OCI-LY7 (cell line): ENCODE measurements around the gene AKR1B15. TPM values are rescaled to one million over a fixed set of nuclear protein-coding genes. Genes with fewer than 3 reads are reported as not detected.

Experiments used
- BruUV-seq: library from RNA; stranded (reverse); fragments of 400-500 nt; replicated peaks from 2 replicates; lab custom pipeline; 2021; lab: Mats Ljungman, UMichigan
- CTCF ChIA-PET: fragments of 300-600 bp; sonication (Branson Sonifier 250); formaldehyde crosslinking; loops from one replicate; lab custom pipeline; 2022; ENCODE audit warnings: antibody characterized with exemption; ENCODE audit not compliant: unreplicated experiment; lab: Charles Lee
- POLR2A ChIA-PET: fragments of 300-600 bp; sonication (Branson Sonifier 250); formaldehyde crosslinking; loops from one replicate; lab custom pipeline; 2022; ENCODE audit warnings: antibody characterized with exemption; lab: Charles Lee
- DNase-seq: peaks from one replicate; pipeline ENCODE4 v3.0.0-alpha.2; 2015; ENCODE audit warnings: low spot score
- H2AFZ ChIP-seq: fragments of 200-600 bp; sonication (generic), shearing (Covaris generic); 2 replicates; pipeline ENCODE4 v1.6.1; 2014; ENCODE audit warnings: mild to moderate bottlenecking, antibody characterized with exemption, low read length, moderate library complexity
- H3K27ac ChIP-seq: fragments of 200-600 bp; sonication (generic); 2 replicates; pipeline ENCODE4 v1.5.1; 2014; ENCODE audit warnings: mixed run types, low read depth, mild to moderate bottlenecking, moderate library complexity, low read length, inconsistent platforms; ENCODE audit not compliant: poor library complexity, severe bottlenecking
- H3K36me3 ChIP-seq: fragments of 200-600 bp; sonication (generic); 2 replicates; pipeline ENCODE4 v1.6.1; 2014; ENCODE audit warnings: mild to moderate bottlenecking, antibody characterized with exemption, low read length, moderate library complexity, mixed read lengths; ENCODE audit not compliant: insufficient read depth
- H3K4me1 ChIP-seq: fragments of 200-600 bp; sonication (generic); 2 replicates; pipeline ENCODE4 v1.5.1; 2014; ENCODE audit warnings: mild to moderate bottlenecking, low read length; ENCODE audit not compliant: insufficient read depth, poor library complexity, severe bottlenecking
- H3K4me2 ChIP-seq: fragments of 200-600 bp; sonication (generic); 2 replicates; pipeline ENCODE4 v1.6.1; 2014; ENCODE audit warnings: mild to moderate bottlenecking, low read length
- H3K4me3 ChIP-seq: fragments of 200-600 bp; sonication (generic); 2 replicates; pipeline ENCODE4 v1.5.1; 2014; ENCODE audit warnings: mild to moderate bottlenecking, low read depth, low read length; ENCODE audit not compliant: poor library complexity, severe bottlenecking
- H3K79me2 ChIP-seq: fragments of 200-600 bp; sonication (generic); 2 replicates; pipeline ENCODE4 v1.6.1; 2016; ENCODE audit warnings: low read depth, mild to moderate bottlenecking, low read length, moderate library complexity, mixed read lengths; ENCODE audit not compliant: insufficient read depth
- H3K9me2 ChIP-seq: fragments of 200-600 bp; sonication (generic); 2 replicates; pipeline ENCODE4 v1.6.1; 2016; ENCODE audit warnings: mild to moderate bottlenecking, low read length, mixed read lengths; ENCODE audit not compliant: insufficient read depth
- H3K9me3 ChIP-seq: fragments of 200-600 bp; sonication (generic); 2 replicates; pipeline ENCODE4 v1.6.1; 2014; ENCODE audit warnings: mild to moderate bottlenecking, mixed run types, low read length, mixed read lengths
- H4K20me1 ChIP-seq: fragments of 200-600 bp; sonication (generic); 2 replicates; pipeline ENCODE4 v1.6.1; 2014; ENCODE audit warnings: mild to moderate bottlenecking, antibody characterized with exemption, low read length, moderate library complexity, mixed read lengths; ENCODE audit not compliant: insufficient read depth
- CTCF ChIP-seq: fragments of 200-600 bp; sonication (generic); conservative IDR thresholded peaks from 2 replicates; pipeline ENCODE4 v1.5.1; 2014; ENCODE audit warnings: mild to moderate bottlenecking, antibody characterized with exemption, low read length, moderate library complexity, mixed read lengths
- EZH2phosphoT487 ChIP-seq: fragments of 200-600 bp; sonication (generic); IDR thresholded peaks from 2 replicates; pipeline ENCODE4 v1.6.1; 2018; ENCODE audit warnings: low read depth, borderline replicate concordance, mild to moderate bottlenecking, mixed run types, antibody characterized with exemption, low read length, moderate library complexity, mixed read lengths
- intact Hi-C: fragments of 100-400 bp; cut with micrococcal nuclease; formaldehyde crosslinking; loops from one replicate; pipeline ENCODE4 v1.10.0; 2022; ENCODE audit not compliant: unreplicated experiment
- total RNA-seq, 2 experiments: library from RNA; depleted of rRNA in 1 of 2; stranded (reverse); fragments of >200 nt in 1 of 2; shearing (Covaris generic) in 1 of 2; gene quantifications; 2 replicates each; pipeline ENCODE4 v1.2.3, GENCODE V29; 2014 to 2022

Gene AKR1B15
- total RNA-seq, 2 experiments from 2014 or later = not detected

- no peak for DNase-seq
- BruUV-seq = no TSS peak
- ChIA-PET CTCF (no interaction called here), POLR2A (no interaction called here)
- intact Hi-C loops = no loop called here
- Histone ChIP-seq H3K4me3 (no peak overlapping the region), H3K4me1 (no peaks in the 10 kb centered on the region), H3K79me2 (no peaks in the 10 kb centered on the region), H3K9me2 (no peaks in the 10 kb centered on the region), H3K4me2 (no peak overlapping the region), H3K36me3 (no peaks in the 10 kb centered on the region), H2AFZ (no peak overlapping the region), H3K27ac (no peak overlapping the region), H3K9me3 (no peaks in the 10 kb centered on the region), H4K20me1 (no peaks in the 10 kb centered on the region)
- TF ChIP-seq EZH2phosphoT487 (no peak), CTCF (no peak)
Measured at GRCh38 chr7:134509010-134509409, 39.9 kb upstream of the AKR1B15 start.

- Histone ChIP-seq H4K20me1 (no peaks in the 10 kb centered on the region), H2AFZ (no peak overlapping the region), H3K9me3 (no peaks in the 10 kb centered on the region), H3K79me2 (no peaks in the 10 kb centered on the region), H3K4me2 (no peak overlapping the region), H3K4me1 (no peaks in the 10 kb centered on the region), H3K4me3 (no peak overlapping the region), H3K9me2 (no peaks in the 10 kb centered on the region), H3K36me3 (no peaks in the 10 kb centered on the region), H3K27ac (no peak overlapping the region)
- TF ChIP-seq CTCF = no peak
- no peak for TF ChIP-seq EZH2phosphoT487
- intact Hi-C loops = no loop called here
- BruUV-seq = no TSS peak
- no peak for DNase-seq
- CTCF ChIA-PET = interaction anchor here (0.7 kb wide), 1 partner anchor 78 kb away, joined by 3 read pairs; no protein-coding TSS in a partner anchor
- POLR2A ChIA-PET = no interaction called here
Measured at GRCh38 chr7:134510646-134511045, 38.3 kb upstream of the AKR1B15 start.

- Histone ChIP-seq H3K79me2 (no peaks in the 10 kb centered on the region), H3K27ac (no peak overlapping the region), H3K36me3 (no peaks in the 10 kb centered on the region), H3K9me2 (no peaks in the 10 kb centered on the region), H4K20me1 (no peaks in the 10 kb centered on the region), H2AFZ (no peak overlapping the region), H3K4me1 (no peaks in the 10 kb centered on the region), H3K4me2 (no peak overlapping the region), H3K9me3 (no peaks in the 10 kb centered on the region), H3K4me3 (no peak overlapping the region)
- intact Hi-C loops = no loop called here
- POLR2A ChIA-PET = no interaction called here
- no peak for TF ChIP-seq EZH2phosphoT487
- no peak for TF ChIP-seq CTCF
- no peak for DNase-seq
- no TSS peak for BruUV-seq
- CTCF ChIA-PET = interaction anchor here (0.6 to 1.5 kb wide), 3 partner anchors 37 to 88 kb away, joined by 3 to 5 read pairs (median 3); no protein-coding TSS in a partner anchor
Measured at GRCh38 chr7:134512271-134512670, 36.6 kb upstream of the AKR1B15 start.
